ENCODE measurements around the gene MYH14.

DNA sequence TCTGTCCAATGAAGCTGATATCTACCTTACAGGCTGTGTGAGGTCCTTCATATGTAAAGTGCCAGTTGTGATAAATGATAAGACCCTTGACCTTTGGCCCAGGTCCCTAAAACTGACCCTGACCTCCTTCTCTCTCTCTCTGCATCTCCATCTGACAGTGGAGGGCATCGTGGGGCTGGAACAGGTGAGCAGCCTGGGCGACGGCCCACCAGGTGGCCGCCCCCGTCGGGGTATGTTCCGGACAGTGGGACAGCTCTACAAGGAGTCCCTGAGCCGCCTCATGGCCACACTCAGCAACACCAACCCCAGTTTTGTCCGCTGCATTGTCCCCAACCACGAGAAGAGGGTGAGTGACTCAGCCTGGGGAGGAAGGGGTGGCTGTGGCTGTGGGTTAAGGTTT lies 53.7 kb downstream of the MYH14 start:
- TF ChIP-seq CTCF (conservative IDR thresholded peaks at IDR 0.05; ENCODE audit: low read depth, low read length) = no peak
- no peak for TF ChIP-seq RCOR1 (IDR thresholded peaks at IDR 0.05; ENCODE audit: insufficient replicate concordance, low read length)
- TF ChIP-seq CHD1 (IDR thresholded peaks at IDR 0.05; ENCODE audit: low read depth, low read length) = no peak
- no peak for TF ChIP-seq RAD21 (IDR thresholded peaks at IDR 0.05; ENCODE audit: low read length)
- no peak for TF ChIP-seq POLR2A (IDR thresholded peaks at IDR 0.05; ENCODE audit: low read depth, low read length)
- no peak for TF ChIP-seq NFE2L2 (IDR thresholded peaks at IDR 0.05; ENCODE audit: low read depth, low read length)
- no peak for TF ChIP-seq FOS (IDR thresholded peaks at IDR 0.05; ENCODE audit: low read depth, low read length)
- TF ChIP-seq SMC3 (IDR thresholded peaks at IDR 0.05; ENCODE audit: low read depth, low read length) = no peak
- no peak for TF ChIP-seq CEBPB (IDR thresholded peaks at IDR 0.05; ENCODE audit: low read depth, low read length)
- TF ChIP-seq, protein P1, sequence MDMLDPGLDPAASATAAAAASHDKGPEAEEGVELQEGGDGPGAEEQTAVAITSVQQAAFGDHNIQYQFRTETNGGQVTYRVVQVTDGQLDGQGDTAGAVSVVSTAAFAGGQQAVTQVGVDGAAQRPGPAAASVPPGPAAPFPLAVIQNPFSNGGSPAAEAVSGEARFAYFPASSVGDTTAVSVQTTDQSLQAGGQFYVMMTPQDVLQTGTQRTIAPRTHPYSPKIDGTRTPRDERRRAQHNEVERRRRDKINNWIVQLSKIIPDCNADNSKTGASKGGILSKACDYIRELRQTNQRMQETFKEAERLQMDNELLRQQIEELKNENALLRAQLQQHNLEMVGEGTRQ (IDR thresholded peaks at IDR 0.05; ENCODE audit: low read depth, low read length) = no peak
- no peak for TF ChIP-seq BHLHE40 (IDR thresholded peaks at IDR 0.05; ENCODE audit: low read depth, low read length)
- no peak for TF ChIP-seq MAZ (IDR thresholded peaks at IDR 0.05; ENCODE audit: borderline replicate concordance, low read depth, low read length)
- TF ChIP-seq RFX5 (IDR thresholded peaks at IDR 0.05; ENCODE audit: low read depth, low read length) = no peak
- TF ChIP-seq MAFK (IDR thresholded peaks at IDR 0.05; ENCODE audit: low read depth, low read length) = no peak

All from IMR-90 (cell line).